NB4 (cell line): ENCODE measurements around the gene RPS6KC1.

Source experiments
- MAX ChIP-seq: IDR thresholded peaks from 2 replicates; pipeline ENCODE4 v1.6.1; 2011; ENCODE audit warnings: low read depth, low read length
- MYC ChIP-seq: IDR thresholded peaks from 2 replicates; pipeline ENCODE4 v1.6.1; 2011; ENCODE audit warnings: low read depth, low read length
- POLR2A ChIP-seq: IDR thresholded peaks from 2 replicates; pipeline ENCODE4 v1.6.1; 2011; ENCODE audit warnings: mild to moderate bottlenecking; ENCODE audit not compliant: insufficient read length; ENCODE audit errors: extremely low read depth
- TF ChIP-seq, protein P1 (sequence below): IDR thresholded peaks from one replicate; pipeline ENCODE4 v1.5.1; 2012; ENCODE audit warnings: low read depth, low read length

- TF ChIP-seq, protein P1, sequence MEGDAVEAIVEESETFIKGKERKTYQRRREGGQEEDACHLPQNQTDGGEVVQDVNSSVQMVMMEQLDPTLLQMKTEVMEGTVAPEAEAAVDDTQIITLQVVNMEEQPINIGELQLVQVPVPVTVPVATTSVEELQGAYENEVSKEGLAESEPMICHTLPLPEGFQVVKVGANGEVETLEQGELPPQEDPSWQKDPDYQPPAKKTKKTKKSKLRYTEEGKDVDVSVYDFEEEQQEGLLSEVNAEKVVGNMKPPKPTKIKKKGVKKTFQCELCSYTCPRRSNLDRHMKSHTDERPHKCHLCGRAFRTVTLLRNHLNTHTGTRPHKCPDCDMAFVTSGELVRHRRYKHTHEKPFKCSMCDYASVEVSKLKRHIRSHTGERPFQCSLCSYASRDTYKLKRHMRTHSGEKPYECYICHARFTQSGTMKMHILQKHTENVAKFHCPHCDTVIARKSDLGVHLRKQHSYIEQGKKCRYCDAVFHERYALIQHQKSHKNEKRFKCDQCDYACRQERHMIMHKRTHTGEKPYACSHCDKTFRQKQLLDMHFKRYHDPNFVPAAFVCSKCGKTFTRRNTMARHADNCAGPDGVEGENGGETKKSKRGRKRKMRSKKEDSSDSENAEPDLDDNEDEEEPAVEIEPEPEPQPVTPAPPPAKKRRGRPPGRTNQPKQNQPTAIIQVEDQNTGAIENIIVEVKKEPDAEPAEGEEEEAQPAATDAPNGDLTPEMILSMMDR: no peak
- no peak for TF ChIP-seq POLR2A
- no peak for TF ChIP-seq MAX
- TF ChIP-seq MYC: no peak
Observed at GRCh38 chr1:213192026-213192425, 141.0 kb downstream of the RPS6KC1 start.
